ENCODE measurements around the gene CYRIA. TPM values are rescaled to one million over a fixed set of nuclear protein-coding genes. Genes with fewer than 3 reads are reported as not detected.

CYRIA gene
- total RNA-seq, 4 donors from 2014 or later = 0.42 to 5.1 (median 1.8) TPM

DNA sequence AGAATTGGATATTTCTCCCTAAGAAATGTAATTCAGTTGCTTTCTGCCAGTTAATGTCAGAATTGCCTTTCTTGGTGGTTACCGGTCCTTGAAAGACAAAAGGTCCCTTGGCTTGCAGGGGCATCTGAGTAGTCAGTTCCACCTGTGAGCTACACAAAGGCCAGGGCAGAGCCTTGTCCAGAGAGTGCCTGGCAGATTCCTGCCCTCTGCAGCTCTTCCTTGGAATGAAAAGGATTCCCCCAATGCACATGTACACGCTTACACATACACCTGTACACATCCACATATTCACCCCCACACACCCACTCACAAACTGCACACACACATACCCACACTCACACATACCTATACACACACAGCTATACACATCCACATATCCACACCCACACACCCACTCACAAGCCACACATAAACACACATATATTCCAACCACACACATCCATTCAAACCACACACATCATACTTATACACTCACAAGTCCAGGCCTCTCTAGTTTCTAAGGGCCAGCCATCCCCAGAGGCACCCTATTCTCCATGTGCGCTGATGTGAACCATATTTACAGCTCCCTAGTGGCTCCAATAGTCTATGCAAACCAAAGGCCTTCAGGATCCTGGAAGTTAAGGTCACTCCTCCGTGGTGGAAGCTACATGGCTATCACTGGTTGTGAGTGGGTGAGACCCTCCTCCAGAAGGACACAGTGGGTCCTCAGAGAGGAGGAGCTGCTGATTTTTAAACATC is 9.6 kb downstream of the CYRIA start:
- no peak for DNase-seq
- 79 to 92% methylated on average over 4 of the region's 4 CpGs for WGBS, 2 donors
- no peak for TF ChIP-seq POLR2A (IDR thresholded peaks at IDR 0.05)
- TF ChIP-seq, protein P1, sequence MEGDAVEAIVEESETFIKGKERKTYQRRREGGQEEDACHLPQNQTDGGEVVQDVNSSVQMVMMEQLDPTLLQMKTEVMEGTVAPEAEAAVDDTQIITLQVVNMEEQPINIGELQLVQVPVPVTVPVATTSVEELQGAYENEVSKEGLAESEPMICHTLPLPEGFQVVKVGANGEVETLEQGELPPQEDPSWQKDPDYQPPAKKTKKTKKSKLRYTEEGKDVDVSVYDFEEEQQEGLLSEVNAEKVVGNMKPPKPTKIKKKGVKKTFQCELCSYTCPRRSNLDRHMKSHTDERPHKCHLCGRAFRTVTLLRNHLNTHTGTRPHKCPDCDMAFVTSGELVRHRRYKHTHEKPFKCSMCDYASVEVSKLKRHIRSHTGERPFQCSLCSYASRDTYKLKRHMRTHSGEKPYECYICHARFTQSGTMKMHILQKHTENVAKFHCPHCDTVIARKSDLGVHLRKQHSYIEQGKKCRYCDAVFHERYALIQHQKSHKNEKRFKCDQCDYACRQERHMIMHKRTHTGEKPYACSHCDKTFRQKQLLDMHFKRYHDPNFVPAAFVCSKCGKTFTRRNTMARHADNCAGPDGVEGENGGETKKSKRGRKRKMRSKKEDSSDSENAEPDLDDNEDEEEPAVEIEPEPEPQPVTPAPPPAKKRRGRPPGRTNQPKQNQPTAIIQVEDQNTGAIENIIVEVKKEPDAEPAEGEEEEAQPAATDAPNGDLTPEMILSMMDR (IDR thresholded peaks at IDR 0.05) = no peak
- Histone ChIP-seq H3K4me1 (peaks cover 18 to 77% (median 29%) of the 10 kb centered on the region in 3 donors), H3K4me3 (no peak overlapping the region), H3K36me3 (no peaks in the 10 kb centered on the region), H3K27me3 (no peaks in the 10 kb centered on the region), H3K9me3 (no peaks in the 10 kb centered on the region), H3K27ac (peak overlapping the region in 3 of 4 donors; percentile 31 to 73 (median 43))
- intact Hi-C loops (cut with DNase I) = no loop called here

DNA sequence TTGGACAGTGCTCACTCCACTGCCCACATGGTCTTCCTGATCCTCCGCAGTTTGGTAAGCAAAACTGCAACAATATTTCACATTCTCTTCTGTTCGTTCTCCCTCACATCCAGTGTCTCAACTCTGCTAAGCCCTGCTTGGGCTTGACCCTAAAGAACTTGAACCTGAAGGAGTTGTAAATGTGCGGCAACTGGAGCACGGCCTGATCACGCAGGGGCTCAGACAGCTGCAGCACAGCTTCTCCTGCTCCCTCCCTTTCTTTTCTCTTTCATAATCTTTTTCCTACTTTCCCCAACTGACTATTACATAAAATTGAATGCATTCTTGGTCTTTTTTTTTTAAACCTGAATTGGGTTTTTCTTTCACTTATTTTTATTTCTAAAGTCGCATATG is 10.2 kb downstream of the CYRIA start:
- peaks cover 22 to 84% (median 36%) of the 10 kb centered on the region in 3 donors for H3K4me1 ChIP-seq
- 79 to 86% methylated on average over 5 to 6 of the region's 6 CpGs for WGBS, 2 donors
- TF ChIP-seq, protein P1 (IDR thresholded peaks at IDR 0.05) = no peak
- no peak for TF ChIP-seq POLR2A (IDR thresholded peaks at IDR 0.05)
- no peak overlapping the region for H3K4me3 ChIP-seq
- peak overlapping the region in 2 of 4 donors; percentile 11 to 54 for H3K27ac ChIP-seq
- H3K27me3 ChIP-seq = no peaks in the 10 kb centered on the region
- intact Hi-C loops (cut with DNase I) = no loop called here
- no peaks in the 10 kb centered on the region for H3K9me3 ChIP-seq
- no peak for DNase-seq
- H3K36me3 ChIP-seq = no peaks in the 10 kb centered on the region

DNA sequence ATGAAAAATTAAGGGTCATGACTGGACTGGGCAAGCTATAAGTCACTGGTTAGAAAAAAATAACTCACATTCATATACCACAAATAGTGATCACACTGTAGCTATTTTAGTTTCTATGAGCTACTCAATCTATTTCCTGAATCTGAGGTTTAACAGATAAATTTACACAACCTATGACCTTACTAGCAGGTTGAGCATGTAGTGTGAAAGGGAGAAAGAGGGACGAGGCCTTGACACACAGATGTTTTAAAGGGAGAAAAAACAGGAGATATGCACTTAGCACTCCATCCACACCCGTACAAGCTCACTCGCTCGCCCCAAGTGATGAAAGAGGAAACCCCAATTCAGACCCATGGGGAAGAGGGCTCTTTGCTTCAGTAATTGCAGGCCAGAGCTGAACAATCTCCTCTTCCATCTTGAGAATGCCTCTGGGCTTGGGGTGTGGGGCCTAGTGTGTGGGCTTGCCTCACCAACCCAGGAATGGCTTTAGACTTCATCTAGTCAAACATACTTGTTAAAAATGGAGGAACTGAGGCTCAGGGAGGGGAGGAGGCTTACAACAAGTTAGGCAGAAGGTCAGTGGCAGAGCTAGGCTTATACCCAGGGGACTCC is 10.7 kb downstream of the CYRIA start:
- Histone ChIP-seq H3K4me1 (peaks cover 25 to 87% (median 41%) of the 10 kb centered on the region in 3 donors), H3K4me3 (no peak overlapping the region), H3K9me3 (no peaks in the 10 kb centered on the region), H3K27me3 (no peaks in the 10 kb centered on the region), H3K27ac (peak overlapping the region in 2 of 4 donors; percentile 11 to 54), H3K36me3 (no peaks in the 10 kb centered on the region)
- intact Hi-C loops (cut with DNase I) = no loop called here
- WGBS, 2 donors = 77 to 86% methylated on average over 4 of the region's 4 CpGs
- TF ChIP-seq, protein P1 (IDR thresholded peaks at IDR 0.05) = no peak
- no peak for TF ChIP-seq POLR2A (IDR thresholded peaks at IDR 0.05)
- DNase-seq = no peak

DNA sequence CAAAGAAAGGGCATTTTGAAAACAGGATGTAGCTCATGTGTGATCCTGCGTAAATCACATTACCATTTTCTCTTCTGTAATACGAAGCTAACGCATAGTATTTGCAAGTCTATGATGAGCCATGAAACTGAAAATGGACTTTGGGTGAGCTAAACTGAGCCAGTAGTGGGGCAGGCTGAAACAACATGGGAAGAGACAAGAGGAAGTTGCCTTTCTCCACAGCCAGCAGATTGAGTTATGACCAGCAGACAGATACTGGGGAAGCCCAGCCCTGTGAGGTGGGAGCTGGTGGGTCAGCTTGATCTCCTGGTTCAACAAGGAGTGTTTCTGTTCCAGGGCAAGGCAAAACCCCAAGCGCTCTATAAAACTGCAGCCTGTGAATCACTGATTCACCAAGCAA is 11.8 kb downstream of the CYRIA start:
- DNase-seq = no peak

DNA sequence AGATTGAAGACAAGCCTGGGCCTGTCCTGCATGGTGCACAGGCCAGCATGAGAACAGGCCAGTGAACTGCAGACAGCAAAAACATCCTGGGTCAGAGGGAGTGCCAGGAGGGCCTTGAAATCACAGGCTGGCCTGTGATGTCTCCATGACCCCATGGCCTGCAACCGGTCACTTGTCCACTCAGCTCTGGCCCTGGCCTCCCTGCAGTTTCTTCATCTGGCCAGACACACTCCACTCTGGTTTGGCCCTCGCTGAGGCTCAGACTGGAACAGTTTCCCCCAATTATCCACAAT is 12.6 kb downstream of the CYRIA start:
- Histone ChIP-seq H3K27ac (peak overlapping the region; percentile 43 to 76 (median 74)), H3K9me3 (no peaks in the 10 kb centered on the region), H3K4me3 (no peak overlapping the region), H3K36me3 (no peaks in the 10 kb centered on the region), H3K27me3 (no peaks in the 10 kb centered on the region), H3K4me1 (peaks cover 29 to 80% (median 37%) of the 10 kb centered on the region in 3 donors)
- 84 to 100% methylated on average over 2 of the region's 2 CpGs for WGBS, 2 donors
- TF ChIP-seq, protein P1 (IDR thresholded peaks at IDR 0.05) = no peak
- intact Hi-C loops (cut with DNase I) = no loop called here
- no peak for DNase-seq

More for the DNA sequence above, 11.8 kb downstream of the CYRIA start:
- H3K9me3 ChIP-seq = no peaks in the 10 kb centered on the region
- intact Hi-C loops (cut with DNase I) = no loop called here
- peak overlapping the region in 3 of 4 donors; percentile 74 to 76 (median 75) for H3K27ac ChIP-seq
- no peak overlapping the region for H3K4me3 ChIP-seq
- no peaks in the 10 kb centered on the region for H3K27me3 ChIP-seq
- 62 to 97% methylated on average over 4 of the region's 4 CpGs for WGBS, 2 donors
- peaks cover 29 to 87% (median 41%) of the 10 kb centered on the region in 3 donors for H3K4me1 ChIP-seq
- no peaks in the 10 kb centered on the region for H3K36me3 ChIP-seq
- TF ChIP-seq, protein P1 (IDR thresholded peaks at IDR 0.05) = no peak
- TF ChIP-seq POLR2A (IDR thresholded peaks at IDR 0.05) = no peak
